ENCODE measurements around the gene SYNJ2. TPM values are rescaled to one million over a fixed set of nuclear protein-coding genes. Genes with fewer than 3 reads are reported as not detected.

SYNJ2 gene
- total RNA-seq, 2 experiments from 2014 or later: 26.2 to 32.1 TPM

DNA sequence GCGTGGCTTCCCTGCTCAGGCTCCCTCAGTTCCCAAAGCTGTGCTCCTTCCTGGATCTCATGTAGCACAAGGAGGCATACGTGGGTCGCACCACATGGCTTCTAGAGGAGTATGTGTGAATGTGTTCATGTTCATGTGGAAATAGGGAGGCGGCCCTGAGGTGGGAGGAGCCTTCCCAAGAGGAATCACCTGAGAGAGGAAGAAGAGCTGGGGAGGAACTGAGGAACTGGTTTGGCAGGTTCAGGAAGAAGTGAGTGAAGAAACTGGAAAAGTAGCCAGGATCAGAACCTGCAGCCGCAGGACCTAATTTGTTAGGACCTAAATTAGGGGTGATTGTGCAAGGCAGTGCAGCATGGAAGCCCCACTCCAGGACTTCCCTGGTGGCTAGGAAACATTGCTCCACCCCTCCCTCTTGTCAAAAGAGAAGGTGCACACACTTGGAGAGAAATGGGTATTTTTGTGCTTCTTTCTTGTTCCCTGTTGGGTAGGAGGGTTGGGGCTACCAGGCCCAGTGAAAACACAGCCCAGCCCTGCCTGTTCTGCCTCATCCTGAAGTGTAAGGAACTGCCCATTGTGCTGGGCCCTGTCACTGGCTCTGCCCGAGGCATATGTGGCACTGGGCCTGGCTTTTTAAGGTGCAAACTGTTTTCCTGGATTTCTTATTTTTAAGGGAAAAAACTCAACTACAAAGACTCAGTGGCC, 20.7 kb downstream of the SYNJ2 start:
- DNase-seq: no peak
- POLR2A ChIA-PET: interaction anchor here (1.2 kb wide), 1 partner anchor 12 kb away, joined by 3 read pairs; no protein-coding TSS in a partner anchor
- Mint-ChIP-seq H3K4me1 (peaks cover 33% of the 10 kb centered on the region), H3K27me3 (no peaks in the 10 kb centered on the region), H3K36me3 (peaks cover 20% of the 10 kb centered on the region), H3K9me3 (no peaks in the 10 kb centered on the region), H3K27ac (peak overlapping the region; percentile 66), H3K4me3 (no peak overlapping the region)
- ATAC-seq (ENCODE audit: low read depth): peak; percentile 12

- Mint-ChIP-seq H3K27ac (peak overlapping the region; percentile 24), H3K4me3 (no peak overlapping the region), H3K9me3 (no peaks in the 10 kb centered on the region), H3K36me3 (peaks cover 22% of the 10 kb centered on the region), H3K27me3 (no peaks in the 10 kb centered on the region), H3K4me1 (peaks cover 37% of the 10 kb centered on the region)
- DNase-seq (no peak), ATAC-seq (ENCODE audit: low read depth) (peak; percentile 54)
- POLR2A ChIA-PET: interaction anchor here (1.2 kb wide), 1 partner anchor 13 kb away, joined by 3 read pairs; no protein-coding TSS in a partner anchor
Measured at GRCh38 chr6:158002951-158003853, 21.5 kb downstream of the SYNJ2 start.

DNA sequence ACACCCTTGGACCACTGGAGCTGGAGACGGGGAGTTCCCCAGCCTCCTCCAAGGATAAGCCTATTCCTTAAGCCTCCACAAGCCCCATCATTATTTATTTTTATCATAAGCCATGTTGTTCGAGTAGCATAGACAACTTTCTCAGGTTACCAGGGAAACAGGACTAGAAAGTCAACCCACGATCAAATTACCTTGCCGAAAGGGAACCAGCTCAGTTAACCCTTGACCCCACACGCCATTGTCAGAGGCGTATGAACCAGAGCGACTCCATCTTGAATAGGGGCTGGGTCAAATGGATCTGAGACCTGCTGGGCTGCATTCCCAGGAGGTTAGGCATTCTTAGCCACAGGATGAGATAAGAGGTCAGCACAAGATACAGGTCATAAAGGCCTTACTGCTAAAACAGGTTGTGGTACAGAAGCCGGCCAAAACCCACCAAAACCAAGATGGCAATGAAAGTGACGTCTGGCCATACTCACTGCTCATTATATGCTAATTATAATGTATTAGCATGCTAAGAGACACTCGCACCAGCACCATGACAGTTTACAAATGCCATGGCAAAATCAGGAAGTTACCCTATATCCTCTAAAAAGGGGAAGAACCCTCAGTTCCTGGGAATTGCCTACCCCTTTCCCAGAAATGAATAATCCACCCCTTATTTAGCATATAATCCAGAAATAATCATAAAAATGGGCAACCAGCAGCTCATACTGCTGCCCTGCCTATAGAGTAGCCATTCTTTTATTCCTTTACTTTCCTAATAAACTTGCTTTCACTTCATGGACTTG, 22.4 kb downstream of the SYNJ2 start:
- Mint-ChIP-seq H3K27ac (no peak overlapping the region), H3K4me1 (peaks cover 46% of the 10 kb centered on the region), H3K9me3 (no peaks in the 10 kb centered on the region), H3K36me3 (peaks cover 26% of the 10 kb centered on the region), H3K4me3 (no peak overlapping the region), H3K27me3 (no peaks in the 10 kb centered on the region)
- POLR2A ChIA-PET: no interaction called here
- ATAC-seq (ENCODE audit: low read depth) (no peak), DNase-seq (no peak)

GRCh38 chr6:158004701-158005095, 23.0 kb downstream of the SYNJ2 start:
- no peak overlapping the region for H3K27ac Mint-ChIP-seq
- no peaks in the 10 kb centered on the region for H3K27me3 Mint-ChIP-seq
- no peak for ATAC-seq (ENCODE audit: low read depth)
- H3K4me3 Mint-ChIP-seq: no peak overlapping the region
- DNase-seq: no peak
- POLR2A ChIA-PET: no interaction called here
- H3K36me3 Mint-ChIP-seq: peaks cover 29% of the 10 kb centered on the region
- H3K9me3 Mint-ChIP-seq: no peaks in the 10 kb centered on the region
- H3K4me1 Mint-ChIP-seq: peaks cover 50% of the 10 kb centered on the region

GRCh38 chr6:158005626-158006180, 24.0 kb downstream of the SYNJ2 start:
- DNase-seq (no peak), ATAC-seq (ENCODE audit: low read depth) (no peak)
- no peak overlapping the region for H3K27ac Mint-ChIP-seq
- POLR2A ChIA-PET: interaction anchor here (1.2 kb wide), 1 partner anchor 20 kb away, joined by 3 read pairs; no protein-coding TSS in a partner anchor
- peaks cover 56% of the 10 kb centered on the region for H3K4me1 Mint-ChIP-seq
- H3K9me3 Mint-ChIP-seq: no peaks in the 10 kb centered on the region
- H3K4me3 Mint-ChIP-seq: no peak overlapping the region
- peaks cover 34% of the 10 kb centered on the region for H3K36me3 Mint-ChIP-seq
- no peaks in the 10 kb centered on the region for H3K27me3 Mint-ChIP-seq

DNA sequence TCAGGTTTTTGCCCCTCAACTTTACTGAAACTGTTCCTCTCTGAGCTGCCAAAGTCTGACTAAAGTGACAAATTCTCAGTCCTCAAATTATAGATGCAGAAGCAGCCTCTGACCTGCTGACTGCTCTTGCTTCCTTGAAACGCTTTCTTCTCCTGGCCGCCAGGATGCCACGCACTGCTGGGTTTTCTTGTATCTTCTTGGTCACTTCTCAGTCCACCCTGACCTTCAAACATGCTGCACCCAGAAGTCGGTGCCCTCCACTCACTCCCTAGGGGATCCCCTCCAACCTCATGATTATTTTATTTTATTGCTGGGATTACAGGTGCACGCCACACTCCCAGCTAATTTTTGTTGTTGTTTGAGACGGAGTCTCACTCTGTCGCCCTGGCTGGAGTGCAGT, 24.7 kb downstream of the SYNJ2 start:
- H3K27me3 Mint-ChIP-seq: no peaks in the 10 kb centered on the region
- ATAC-seq (ENCODE audit: low read depth) (no peak), DNase-seq (no peak)
- no peak overlapping the region for H3K27ac Mint-ChIP-seq
- POLR2A ChIA-PET: interaction anchor here (1.2 kb wide), 1 partner anchor 19 kb away, joined by 3 read pairs; no protein-coding TSS in a partner anchor
- peaks cover 38% of the 10 kb centered on the region for H3K36me3 Mint-ChIP-seq
- H3K4me1 Mint-ChIP-seq: peaks cover 59% of the 10 kb centered on the region
- no peak overlapping the region for H3K4me3 Mint-ChIP-seq
- H3K9me3 Mint-ChIP-seq: no peaks in the 10 kb centered on the region

DNA sequence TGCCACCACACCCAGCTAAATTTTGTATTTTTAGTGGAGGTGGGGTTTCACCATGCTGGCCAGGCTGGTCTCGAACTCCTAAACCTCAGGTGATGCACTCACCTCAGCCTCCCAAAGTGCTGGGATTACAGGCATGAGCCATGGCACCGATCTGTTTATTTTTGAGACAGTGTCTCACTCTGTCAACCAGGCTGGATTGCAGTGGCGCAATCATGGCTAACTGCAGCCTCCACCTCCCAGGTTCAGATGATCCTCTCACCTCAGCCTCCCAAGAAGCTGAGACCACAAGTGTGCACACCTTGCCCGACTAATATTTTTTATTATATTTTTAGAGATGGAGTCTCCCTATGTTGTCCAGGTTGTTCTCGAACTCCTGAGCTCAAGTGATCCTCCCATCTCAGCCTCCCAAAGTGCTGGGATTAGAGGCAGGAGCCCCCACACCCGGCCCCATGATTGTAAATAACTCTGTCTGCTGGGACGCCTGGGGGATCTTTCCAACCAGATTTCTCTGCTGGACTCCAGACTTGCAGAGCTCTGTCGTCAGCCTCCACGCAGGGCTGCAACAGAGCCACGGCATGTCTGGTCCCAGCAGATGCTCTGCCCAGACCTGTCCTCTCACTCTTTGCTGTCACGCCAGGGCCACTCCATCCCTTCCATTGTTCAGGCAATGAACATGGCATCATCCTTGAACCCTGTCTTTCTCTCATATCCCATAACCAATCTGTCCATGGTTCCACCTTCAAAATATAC, 25.3 kb downstream of the SYNJ2 start:
- POLR2A ChIA-PET: interaction anchor here (1.2 kb wide), 1 partner anchor 19 kb away, joined by 3 read pairs; no protein-coding TSS in a partner anchor
- H3K36me3 Mint-ChIP-seq: peaks cover 34% of the 10 kb centered on the region
- peaks cover 62% of the 10 kb centered on the region for H3K4me1 Mint-ChIP-seq
- ATAC-seq (ENCODE audit: low read depth) (no peak), DNase-seq (no peak)
- no peaks in the 10 kb centered on the region for H3K9me3 Mint-ChIP-seq
- no peak overlapping the region for H3K4me3 Mint-ChIP-seq
- H3K27ac Mint-ChIP-seq: peak overlapping the region; percentile 17
- no peaks in the 10 kb centered on the region for H3K27me3 Mint-ChIP-seq

DNA sequence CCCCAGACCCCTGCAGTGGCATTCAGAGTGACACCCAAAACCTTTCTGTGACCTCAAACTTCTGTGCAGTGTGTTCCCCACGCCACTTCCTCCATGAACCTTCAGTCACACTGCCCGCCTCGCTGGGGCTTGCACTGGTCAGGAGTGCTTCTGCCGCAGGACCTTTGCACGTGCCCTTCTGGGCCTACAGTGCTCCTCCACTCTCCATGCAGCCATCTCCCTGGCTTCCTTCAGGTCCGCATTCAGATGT, 27.1 kb downstream of the SYNJ2 start:
- no peaks in the 10 kb centered on the region for H3K27me3 Mint-ChIP-seq
- H3K36me3 Mint-ChIP-seq: peaks cover 36% of the 10 kb centered on the region
- peak; percentile 14 for ATAC-seq (ENCODE audit: low read depth)
- H3K4me3 Mint-ChIP-seq: peak overlapping the region; percentile 71
- peaks cover 60% of the 10 kb centered on the region for H3K4me1 Mint-ChIP-seq
- no peak for DNase-seq
- H3K9me3 Mint-ChIP-seq: no peaks in the 10 kb centered on the region
- POLR2A ChIA-PET: interaction anchor here (0.9 kb wide), 1 partner anchor 38 kb away, joined by 3 read pairs; no protein-coding TSS in a partner anchor
- peak overlapping the region; percentile 78 for H3K27ac Mint-ChIP-seq

GRCh38 chr6:158009114-158009891, 27.6 kb downstream of the SYNJ2 start:
- Mint-ChIP-seq H3K4me1 (peaks cover 60% of the 10 kb centered on the region), H3K36me3 (peaks cover 36% of the 10 kb centered on the region), H3K27me3 (no peaks in the 10 kb centered on the region), H3K4me3 (peak overlapping the region; percentile 71), H3K9me3 (no peaks in the 10 kb centered on the region), H3K27ac (peak overlapping the region; percentile 78)
- ATAC-seq (ENCODE audit: low read depth) (peak; percentile 51), DNase-seq (no peak)
- POLR2A ChIA-PET: no interaction called here

- Mint-ChIP-seq H3K36me3 (peaks cover 38% of the 10 kb centered on the region), H3K4me1 (peaks cover 66% of the 10 kb centered on the region), H3K9me3 (no peaks in the 10 kb centered on the region), H3K4me3 (no peak overlapping the region), H3K27me3 (no peaks in the 10 kb centered on the region), H3K27ac (peak overlapping the region; percentile 15)
- ATAC-seq (ENCODE audit: low read depth): no peak
- POLR2A ChIA-PET: no interaction called here
- no peak for DNase-seq
Measured at GRCh38 chr6:158009935-158010585, 28.4 kb downstream of the SYNJ2 start.

DNA sequence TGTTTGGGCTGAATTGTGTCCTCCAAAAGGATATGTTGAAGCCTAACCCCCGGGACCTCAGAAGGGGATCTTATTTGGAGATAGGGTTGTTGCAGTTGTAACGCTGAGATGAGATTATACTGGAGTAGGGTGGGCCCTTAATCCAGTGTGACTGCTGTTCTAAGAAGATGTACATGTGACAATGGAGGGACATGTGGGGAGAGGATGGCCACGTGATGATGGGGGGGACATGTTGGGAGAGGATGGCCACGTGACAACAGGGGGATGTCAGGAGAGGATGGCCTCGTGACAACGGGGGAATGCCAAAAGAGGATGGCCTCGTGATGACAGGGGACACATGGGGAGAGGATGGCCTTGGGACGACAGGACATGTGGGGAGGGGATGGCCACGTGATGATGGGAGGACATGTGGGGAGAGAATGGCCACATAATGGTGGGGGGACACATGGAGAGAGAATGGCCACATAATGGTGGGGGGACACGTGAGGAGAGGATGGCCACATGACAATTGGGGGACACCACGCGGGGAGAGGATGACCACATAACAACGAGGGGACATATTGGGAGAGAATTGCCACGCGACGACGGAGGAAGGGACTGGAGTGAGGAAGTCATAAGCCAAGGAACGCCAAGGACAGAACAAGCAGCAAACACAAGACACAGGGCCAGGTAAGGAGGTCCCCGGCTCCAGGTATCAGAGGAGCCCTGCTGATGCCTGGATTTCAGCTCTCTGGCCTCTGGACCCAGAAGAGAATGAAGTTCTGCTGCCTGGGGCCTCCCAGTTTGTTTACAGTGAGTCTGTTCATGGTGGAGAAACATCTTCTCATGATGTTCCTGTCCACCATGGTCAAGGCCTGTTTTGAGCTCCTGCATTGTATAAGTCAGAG, 29.2 kb downstream of the SYNJ2 start:
- Mint-ChIP-seq H3K36me3 (peaks cover 35% of the 10 kb centered on the region), H3K27ac (peak overlapping the region; percentile 26), H3K9me3 (no peaks in the 10 kb centered on the region), H3K4me1 (peaks cover 65% of the 10 kb centered on the region), H3K27me3 (no peaks in the 10 kb centered on the region), H3K4me3 (no peak overlapping the region)
- ATAC-seq (ENCODE audit: low read depth): no peak
- POLR2A ChIA-PET: no interaction called here
- no peak for DNase-seq

All from activated naive CD8-positive, alpha-beta T cell treated with anti-CD3 and anti-CD28 coated beads, Interleukin-2, amount 10 ng/mL, durations not matched to agents 7 days and 5 days (primary cell).